ENCODE measurements around the gene PDE7B.

Gene PDE7B

DNA sequence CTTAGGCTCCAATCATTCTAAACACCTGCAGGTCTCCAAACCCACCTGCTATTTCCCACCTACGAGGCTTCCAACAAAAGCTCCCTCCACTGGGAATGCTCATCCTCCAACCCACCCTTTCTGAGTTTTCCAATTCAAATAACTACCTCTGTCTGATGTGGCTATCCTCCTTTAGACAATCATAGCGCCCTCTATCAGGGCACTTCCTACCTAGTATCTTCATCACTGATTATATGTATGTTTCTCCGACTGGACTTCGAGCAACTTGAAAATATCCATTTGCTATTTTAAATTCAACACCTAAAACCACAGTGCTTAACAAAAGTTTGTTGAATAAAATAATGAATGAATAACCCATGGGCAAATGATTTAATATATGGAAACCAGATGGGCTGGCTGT is 357.3 kb downstream of the PDE7B start:
- Histone ChIP-seq H3K36me3 (ENCODE audit: insufficient read depth) (no peaks in the 10 kb centered on the region), H3K27ac (no peak overlapping the region), H3K4me1 (ENCODE audit: low read depth, poor library complexity, severe bottlenecking) (peaks cover 3% of the 10 kb centered on the region), H3K79me2 (ENCODE audit: insufficient read depth, low read depth) (no peaks in the 10 kb centered on the region), H3K4me2 (no peak overlapping the region), H2AFZ (ENCODE audit: low read depth) (no peak overlapping the region), H4K20me1 (ENCODE audit: insufficient read depth) (no peaks in the 10 kb centered on the region), H3K27me3 (ENCODE audit: insufficient read depth, low read depth) (no peaks in the 10 kb centered on the region), H3K9ac (no peak overlapping the region), H3K4me3 (IDR thresholded peaks at IDR 0.05; ENCODE audit: insufficient read depth, low read depth, low read length) (no peak overlapping the region)
- TF ChIP-seq, protein P1, sequence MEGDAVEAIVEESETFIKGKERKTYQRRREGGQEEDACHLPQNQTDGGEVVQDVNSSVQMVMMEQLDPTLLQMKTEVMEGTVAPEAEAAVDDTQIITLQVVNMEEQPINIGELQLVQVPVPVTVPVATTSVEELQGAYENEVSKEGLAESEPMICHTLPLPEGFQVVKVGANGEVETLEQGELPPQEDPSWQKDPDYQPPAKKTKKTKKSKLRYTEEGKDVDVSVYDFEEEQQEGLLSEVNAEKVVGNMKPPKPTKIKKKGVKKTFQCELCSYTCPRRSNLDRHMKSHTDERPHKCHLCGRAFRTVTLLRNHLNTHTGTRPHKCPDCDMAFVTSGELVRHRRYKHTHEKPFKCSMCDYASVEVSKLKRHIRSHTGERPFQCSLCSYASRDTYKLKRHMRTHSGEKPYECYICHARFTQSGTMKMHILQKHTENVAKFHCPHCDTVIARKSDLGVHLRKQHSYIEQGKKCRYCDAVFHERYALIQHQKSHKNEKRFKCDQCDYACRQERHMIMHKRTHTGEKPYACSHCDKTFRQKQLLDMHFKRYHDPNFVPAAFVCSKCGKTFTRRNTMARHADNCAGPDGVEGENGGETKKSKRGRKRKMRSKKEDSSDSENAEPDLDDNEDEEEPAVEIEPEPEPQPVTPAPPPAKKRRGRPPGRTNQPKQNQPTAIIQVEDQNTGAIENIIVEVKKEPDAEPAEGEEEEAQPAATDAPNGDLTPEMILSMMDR (conservative IDR thresholded peaks at IDR 0.05; ENCODE audit: low read depth, low read length), result no peak

DNA sequence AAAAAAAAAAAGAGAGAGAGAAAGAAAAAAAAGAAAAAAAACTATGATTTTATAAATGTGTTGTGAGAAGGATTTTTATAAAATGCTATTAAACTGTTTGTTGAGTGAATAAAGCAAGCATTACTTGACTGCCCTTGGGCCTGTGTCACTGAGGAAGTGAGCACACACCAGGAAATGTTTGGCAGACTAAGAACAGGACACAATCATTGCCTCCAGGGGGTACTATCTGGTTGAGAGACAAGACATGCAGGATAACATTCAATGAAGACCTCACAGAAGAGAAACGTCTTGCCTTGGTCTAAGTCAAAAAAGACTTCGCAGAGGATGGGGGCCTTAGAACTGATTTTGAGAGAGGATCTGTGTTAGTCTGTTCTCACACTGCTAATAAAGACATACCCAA is 358.0 kb downstream of the PDE7B start:
- Histone ChIP-seq H2AFZ (ENCODE audit: low read depth) (no peak overlapping the region), H3K27me3 (ENCODE audit: insufficient read depth, low read depth) (no peaks in the 10 kb centered on the region), H3K79me2 (ENCODE audit: insufficient read depth, low read depth) (no peaks in the 10 kb centered on the region), H3K4me3 (IDR thresholded peaks at IDR 0.05; ENCODE audit: insufficient read depth, low read depth, low read length) (no peak overlapping the region), H3K27ac (no peak overlapping the region), H3K4me1 (ENCODE audit: low read depth, poor library complexity, severe bottlenecking) (peaks cover 9% of the 10 kb centered on the region), H3K4me2 (no peak overlapping the region), H3K9ac (no peak overlapping the region), H3K36me3 (ENCODE audit: insufficient read depth) (no peaks in the 10 kb centered on the region), H4K20me1 (ENCODE audit: insufficient read depth) (no peaks in the 10 kb centered on the region)
- TF ChIP-seq, protein P1 (conservative IDR thresholded peaks at IDR 0.05; ENCODE audit: low read depth, low read length), result no peak

DNA sequence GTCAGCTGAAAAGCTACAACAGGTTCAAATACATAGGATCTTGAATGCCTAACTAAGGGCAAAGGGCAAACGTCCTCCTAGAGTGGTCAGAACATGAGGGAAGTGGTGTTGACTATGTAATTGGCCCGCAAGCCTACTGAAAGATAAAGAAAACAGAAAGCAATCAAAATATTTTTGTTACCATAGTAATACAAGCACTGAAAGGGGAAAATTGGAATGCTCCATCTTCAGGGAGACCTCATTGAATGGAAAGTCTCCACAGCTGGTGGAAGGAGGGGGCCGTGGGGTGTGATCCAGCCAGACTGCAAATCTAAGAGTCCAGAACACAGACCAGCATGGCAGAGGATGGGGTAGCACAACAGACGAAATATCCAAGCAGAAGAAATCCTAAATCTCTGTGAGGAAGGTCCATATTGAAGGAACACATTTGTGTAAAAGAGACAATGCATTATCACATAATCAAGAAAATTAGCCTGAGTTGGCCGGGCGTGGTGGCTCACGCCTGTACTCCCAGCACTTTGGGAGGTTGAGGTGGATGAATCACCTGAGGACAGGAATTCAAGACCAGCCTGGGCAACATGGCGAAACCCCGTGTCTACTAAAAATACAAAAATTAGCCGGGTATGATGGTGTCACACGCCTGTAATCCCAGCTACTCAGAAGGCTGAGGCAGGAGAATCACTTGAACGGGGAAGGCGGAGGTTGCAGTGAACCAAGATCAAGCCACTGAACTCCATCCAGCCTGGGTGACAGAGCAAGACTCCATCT is 359.1 kb downstream of the PDE7B start:
- H4K20me1 ChIP-seq (ENCODE audit: insufficient read depth), result no peaks in the 10 kb centered on the region
- H3K79me2 ChIP-seq (ENCODE audit: insufficient read depth, low read depth), result no peaks in the 10 kb centered on the region
- H3K4me2 ChIP-seq, result no peak overlapping the region
- no peak overlapping the region for H2AFZ ChIP-seq (ENCODE audit: low read depth)
- TF ChIP-seq, protein P1 (conservative IDR thresholded peaks at IDR 0.05; ENCODE audit: low read depth, low read length), result no peak
- H3K4me1 ChIP-seq (ENCODE audit: low read depth, poor library complexity, severe bottlenecking), result peaks cover 9% of the 10 kb centered on the region
- no peak overlapping the region for H3K27ac ChIP-seq
- no peak overlapping the region for H3K9ac ChIP-seq
- no peaks in the 10 kb centered on the region for H3K27me3 ChIP-seq (ENCODE audit: insufficient read depth, low read depth)
- H3K36me3 ChIP-seq (ENCODE audit: insufficient read depth), result no peaks in the 10 kb centered on the region
- no peak overlapping the region for H3K4me3 ChIP-seq (IDR thresholded peaks at IDR 0.05; ENCODE audit: insufficient read depth, low read depth, low read length)

DNA sequence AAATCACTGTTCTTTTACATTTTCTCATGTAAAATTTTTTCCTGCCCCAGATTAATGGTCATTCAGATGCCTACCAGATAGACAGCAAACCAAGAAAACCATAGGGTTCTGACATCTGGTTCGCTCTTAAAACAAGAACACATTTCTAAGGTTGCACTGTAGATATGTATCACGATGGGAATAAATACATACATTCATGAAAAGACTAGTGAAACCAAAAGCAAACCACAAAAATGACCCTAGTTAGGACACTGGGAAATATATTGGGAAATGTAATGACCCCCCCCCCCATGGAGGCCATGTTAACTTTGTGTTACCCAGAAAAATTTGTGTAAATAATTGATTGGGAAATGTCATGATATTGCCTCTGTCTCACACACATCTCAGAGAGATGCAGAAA is 361.1 kb downstream of the PDE7B start:
- H2AFZ ChIP-seq (ENCODE audit: low read depth), result no peak overlapping the region
- H3K9ac ChIP-seq, result no peak overlapping the region
- H3K27me3 ChIP-seq (ENCODE audit: insufficient read depth, low read depth), result no peaks in the 10 kb centered on the region
- TF ChIP-seq, protein P1 (conservative IDR thresholded peaks at IDR 0.05; ENCODE audit: low read depth, low read length), result no peak
- no peaks in the 10 kb centered on the region for H4K20me1 ChIP-seq (ENCODE audit: insufficient read depth)
- no peak overlapping the region for H3K4me2 ChIP-seq
- H3K4me3 ChIP-seq (IDR thresholded peaks at IDR 0.05; ENCODE audit: insufficient read depth, low read depth, low read length), result no peak overlapping the region
- H3K79me2 ChIP-seq (ENCODE audit: insufficient read depth, low read depth), result no peaks in the 10 kb centered on the region
- H3K36me3 ChIP-seq (ENCODE audit: insufficient read depth), result no peaks in the 10 kb centered on the region
- H3K27ac ChIP-seq, result no peak overlapping the region
- peaks cover 9% of the 10 kb centered on the region for H3K4me1 ChIP-seq (ENCODE audit: low read depth, poor library complexity, severe bottlenecking)
